A549 (cell line): ENCODE measurements around the gene NEURL2. TPM values are rescaled to one million over a fixed set of nuclear protein-coding genes. Genes with fewer than 3 reads are reported as not detected.
A peak's percentile ranks its signal among the peaks of the same experiment; 100 is the strongest.

Experiments used
- ATAC-seq, 2 experiments: fragments of 200-7000 bp in 1 of 2; fragments of >200 bp in 1 of 2; cut with Nextera tagmentation in 1 of 2; cut with Tn5 transposase in 1 of 2; 3 replicates each; pipeline versions ENCODE4 v1.8.0 to v1.9.1; 2018 to 2020; ENCODE audit warnings: mild to moderate bottlenecking in 1 of 2, moderate library complexity in 1 of 2
- CTCF ChIA-PET: fragments of 300-600 bp; sonication (Branson Sonifier 250); formaldehyde crosslinking; extraction: SDS; loops from one replicate; lab custom pipeline; 2021; ENCODE audit warnings: antibody characterized with exemption, inconsistent platforms; lab: Yijun Ruan, JAX
- POLR2A ChIA-PET: fragments of 350-600 bp; formaldehyde crosslinking; extraction: SDS; loops from one replicate; lab custom pipeline; 2021; ENCODE audit warnings: antibody characterized with exemption, inconsistent platforms; lab: Yijun Ruan, JAX
- DNase-seq, 2 experiments: peaks; one replicate each; pipeline versions ENCODE4 v3.0.0 to v3.0.0-alpha.2; 2011 to 2016; ENCODE audit warnings: low read depth in 1 of 2, low spot score in 1 of 2
- FAIRE-seq: peaks from 2 replicates; lab custom pipeline; 2011; peaks lifted over from hg19 to GRCh38; lab: Jason Lieb, UNC
- H3K27ac ChIP-seq, 2 experiments: fragments of >200 bp; sonication (Bioruptor Twin); formaldehyde crosslinking; 3 replicates each; pipeline ENCODE4 v1.5.1; 2016 to 2017
- H3K4me1 ChIP-seq: fragments of >200 bp; sonication (Bioruptor Twin); formaldehyde crosslinking; 3 replicates; pipeline ENCODE4 v1.6.1; 2016
- H3K4me2 ChIP-seq: fragments of >200 bp; sonication (Bioruptor Twin); formaldehyde crosslinking; 3 replicates; pipeline ENCODE4 v1.6.1; 2016
- H3K4me3 ChIP-seq: fragments of >200 bp; sonication (Bioruptor Twin); formaldehyde crosslinking; 3 replicates; pipeline ENCODE4 v1.5.1; 2016
- H3K9me3 ChIP-seq: fragments of >200 bp; sonication (Bioruptor Twin); formaldehyde crosslinking; 3 replicates; pipeline ENCODE4 v1.6.1; 2016
- BHLHE40 ChIP-seq: IDR thresholded peaks from 2 replicates; pipeline ENCODE4 v1.6.1; 2012; ENCODE audit warnings: low read depth, low read length, inconsistent platforms
- CHD2 ChIP-seq: fragments of 150-350 bp; IDR thresholded peaks from 2 replicates; pipeline ENCODE4 v1.6.1; 2014; ENCODE audit warnings: low read length; ENCODE audit not compliant: partially characterized antibody
- EHF ChIP-seq: fragments of 250-450 bp; sonication (Bioruptor Pico); IDR thresholded peaks from 2 replicates; pipeline ENCODE4 v1.5.0; 2020; ENCODE audit warnings: mild to moderate bottlenecking
- EP300 ChIP-seq, 2 experiments: fragments of >200 bp; sonication (Bioruptor Twin); formaldehyde crosslinking; IDR thresholded peaks; 2 replicates in 1 of 2; 3 replicates in 1 of 2; pipeline ENCODE4 v1.6.1; 2016 to 2017
- FOSB ChIP-seq: fragments of 250-450 bp; sonication (Bioruptor Pico); IDR thresholded peaks from 2 replicates; pipeline ENCODE4 v1.5.0; 2020; ENCODE audit warnings: mild to moderate bottlenecking, moderate library complexity
- HOXA7 ChIP-seq: fragments of 250-450 bp; sonication (Bioruptor Pico); IDR thresholded peaks from 2 replicates; pipeline ENCODE4 v1.5.0; 2020; ENCODE audit warnings: mild to moderate bottlenecking, moderate library complexity
- HOXB5 ChIP-seq: fragments of 250-450 bp; sonication (Bioruptor Pico); IDR thresholded peaks from 2 replicates; pipeline ENCODE4 v1.5.0; 2020; ENCODE audit warnings: mild to moderate bottlenecking, moderate library complexity
- JUNB ChIP-seq: fragments of >200 bp; sonication (Bioruptor Twin); formaldehyde crosslinking; IDR thresholded peaks from 2 replicates; pipeline ENCODE4 v1.6.1; 2016
- KDM5A ChIP-seq: fragments of 200-600 bp; sonication (generic); IDR thresholded peaks from 2 replicates; pipeline ENCODE4 v1.6.1; 2016; ENCODE audit warnings: antibody characterized with exemption, mild to moderate bottlenecking
- MAFK ChIP-seq: fragments of 450-650 bp; IDR thresholded peaks from 2 replicates; pipeline ENCODE4 v1.6.1; 2014; ENCODE audit not compliant: partially characterized antibody
- PHF8 ChIP-seq: fragments of 200-600 bp; sonication (generic); IDR thresholded peaks from 2 replicates; pipeline ENCODE4 v1.6.1; 2016; ENCODE audit warnings: low read depth, mild to moderate bottlenecking, antibody characterized with exemption, moderate library complexity, borderline replicate concordance
- POLR2A ChIP-seq: IDR thresholded peaks from 2 replicates; pipeline ENCODE4 v1.6.1; 2012; ENCODE audit warnings: mild to moderate bottlenecking, low read length
- SREBF2 ChIP-seq: fragments of 450-650 bp; IDR thresholded peaks from 2 replicates; pipeline ENCODE4 v1.6.1; 2014; ENCODE audit warnings: mild to moderate bottlenecking, moderate library complexity
- TP53 ChIP-seq: fragments of 250-450 bp; sonication (Bioruptor Pico); IDR thresholded peaks from 2 replicates; pipeline ENCODE4 v1.5.0; 2021; ENCODE audit warnings: mild to moderate bottlenecking, moderate library complexity
- ZSCAN20 ChIP-seq: fragments of 250-450 bp; sonication (Bioruptor Pico); IDR thresholded peaks from 2 replicates; pipeline ENCODE4 v1.8.0; 2022; ENCODE audit warnings: mild to moderate bottlenecking, moderate library complexity
- WGBS: methylation state at CpG from one replicate; pipeline ENCODE4 v1.1.6; 2017; ENCODE audit errors: missing lambda C conversion rate; 5-methylcytosine and 5-hydroxymethylcytosine counted together
- polyA plus RNA-seq, 4 experiments: library from polyadenylated mRNA; depleted of rRNA in 3 of 4; stranded (reverse); fragments of >200 nt; fragmentation: RNase III in 1 of 4; extraction: RNeasy Plus Mini Kit Qiagen cat#74134 plus additional on column Dnase treatment in 1 of 4; gene quantifications; 2 replicates in 3 of 4; 3 replicates in 1 of 4; pipeline ENCODE4 v1.2.3, GENCODE V29; 2011 to 2017
- TF ChIP-seq, protein P1 (sequence below): fragments of 450-650 bp; IDR thresholded peaks from 2 replicates; pipeline ENCODE4 v1.6.1; 2014; ENCODE audit warnings: antibody characterized with exemption
- TF ChIP-seq, protein P2 (sequence below): fragments of 200-600 bp; sonication (generic); IDR thresholded peaks from 2 replicates; pipeline ENCODE4 v1.6.1; 2016; ENCODE audit warnings: antibody characterized with exemption, mild to moderate bottlenecking, moderate library complexity
- TF ChIP-seq, protein P3 (sequence below): fragments of 250-450 bp; sonication (Bioruptor Pico); IDR thresholded peaks from 2 replicates; pipeline ENCODE4 v1.5.0; 2021; ENCODE audit warnings: mild to moderate bottlenecking, moderate library complexity, borderline replicate concordance
- TF ChIP-seq, protein P4 (sequence below): IDR thresholded peaks from 2 replicates; pipeline ENCODE4 v1.6.1; 2012
- TF ChIP-seq, protein P5 (sequence below): IDR thresholded peaks from 2 replicates; pipeline ENCODE4 v1.6.1; 2012; ENCODE audit warnings: low read depth, borderline replicate concordance

Gene NEURL2
- polyA plus RNA-seq, 2 of the 4 experiments (the other 2 are of a cell fraction): 0.57 to 1.4 TPM

DNA sequence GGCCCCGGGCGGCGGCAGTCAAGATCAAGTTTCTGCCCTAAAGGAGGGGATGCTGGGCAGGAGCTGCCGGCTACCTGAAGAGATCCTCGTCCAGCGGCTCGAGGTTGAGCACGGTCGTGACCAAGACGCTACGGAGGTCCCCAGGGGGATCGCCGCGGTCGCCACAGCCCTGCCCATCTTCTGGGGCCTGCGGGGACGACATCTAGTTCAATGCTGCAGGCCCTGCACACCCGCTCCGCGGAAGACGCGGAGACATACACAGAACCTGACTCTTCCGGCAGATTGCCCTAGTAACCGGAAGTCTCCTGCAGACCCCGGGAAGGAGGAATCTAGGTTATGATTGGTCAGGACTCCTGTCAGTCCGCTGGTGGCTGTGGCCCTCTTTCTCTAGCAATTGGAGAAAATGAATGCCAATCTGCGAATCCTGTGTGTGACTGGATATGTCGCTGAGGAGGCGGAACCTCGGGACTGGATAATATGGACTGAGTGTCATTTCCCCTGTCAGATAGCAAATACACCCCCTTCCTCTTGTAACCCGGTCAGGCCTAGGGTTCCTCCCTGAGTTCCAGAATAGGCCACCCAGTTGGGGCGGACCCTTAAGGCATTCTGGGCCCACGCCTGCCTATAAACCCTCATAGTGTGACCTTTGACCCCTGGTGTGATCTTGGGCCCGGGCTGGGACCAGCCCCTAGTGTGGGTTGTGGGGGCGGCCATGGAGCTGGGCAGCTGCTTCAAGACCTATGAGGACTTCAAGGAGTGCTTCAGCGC, 33.7 kb downstream of the NEURL2 start, which contains the start of the genes ACOT8 and ZSWIM3 (continued):
- TF ChIP-seq, protein P1, sequence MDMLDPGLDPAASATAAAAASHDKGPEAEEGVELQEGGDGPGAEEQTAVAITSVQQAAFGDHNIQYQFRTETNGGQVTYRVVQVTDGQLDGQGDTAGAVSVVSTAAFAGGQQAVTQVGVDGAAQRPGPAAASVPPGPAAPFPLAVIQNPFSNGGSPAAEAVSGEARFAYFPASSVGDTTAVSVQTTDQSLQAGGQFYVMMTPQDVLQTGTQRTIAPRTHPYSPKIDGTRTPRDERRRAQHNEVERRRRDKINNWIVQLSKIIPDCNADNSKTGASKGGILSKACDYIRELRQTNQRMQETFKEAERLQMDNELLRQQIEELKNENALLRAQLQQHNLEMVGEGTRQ: no peak
- TF ChIP-seq BHLHE40: no peak
- peak; percentile 48 for TF ChIP-seq PHF8
- no peak for TF ChIP-seq HOXA7
- TF ChIP-seq, protein P2, sequence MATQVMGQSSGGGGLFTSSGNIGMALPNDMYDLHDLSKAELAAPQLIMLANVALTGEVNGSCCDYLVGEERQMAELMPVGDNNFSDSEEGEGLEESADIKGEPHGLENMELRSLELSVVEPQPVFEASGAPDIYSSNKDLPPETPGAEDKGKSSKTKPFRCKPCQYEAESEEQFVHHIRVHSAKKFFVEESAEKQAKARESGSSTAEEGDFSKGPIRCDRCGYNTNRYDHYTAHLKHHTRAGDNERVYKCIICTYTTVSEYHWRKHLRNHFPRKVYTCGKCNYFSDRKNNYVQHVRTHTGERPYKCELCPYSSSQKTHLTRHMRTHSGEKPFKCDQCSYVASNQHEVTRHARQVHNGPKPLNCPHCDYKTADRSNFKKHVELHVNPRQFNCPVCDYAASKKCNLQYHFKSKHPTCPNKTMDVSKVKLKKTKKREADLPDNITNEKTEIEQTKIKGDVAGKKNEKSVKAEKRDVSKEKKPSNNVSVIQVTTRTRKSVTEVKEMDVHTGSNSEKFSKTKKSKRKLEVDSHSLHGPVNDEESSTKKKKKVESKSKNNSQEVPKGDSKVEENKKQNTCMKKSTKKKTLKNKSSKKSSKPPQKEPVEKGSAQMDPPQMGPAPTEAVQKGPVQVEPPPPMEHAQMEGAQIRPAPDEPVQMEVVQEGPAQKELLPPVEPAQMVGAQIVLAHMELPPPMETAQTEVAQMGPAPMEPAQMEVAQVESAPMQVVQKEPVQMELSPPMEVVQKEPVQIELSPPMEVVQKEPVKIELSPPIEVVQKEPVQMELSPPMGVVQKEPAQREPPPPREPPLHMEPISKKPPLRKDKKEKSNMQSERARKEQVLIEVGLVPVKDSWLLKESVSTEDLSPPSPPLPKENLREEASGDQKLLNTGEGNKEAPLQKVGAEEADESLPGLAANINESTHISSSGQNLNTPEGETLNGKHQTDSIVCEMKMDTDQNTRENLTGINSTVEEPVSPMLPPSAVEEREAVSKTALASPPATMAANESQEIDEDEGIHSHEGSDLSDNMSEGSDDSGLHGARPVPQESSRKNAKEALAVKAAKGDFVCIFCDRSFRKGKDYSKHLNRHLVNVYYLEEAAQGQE: no peak
- peak; percentile 70 for TF ChIP-seq POLR2A
- no peak for TF ChIP-seq FOSB (CRISPR knock-in tag)
- no peak for TF ChIP-seq EHF (CRISPR knock-in tag)
- TF ChIP-seq CHD2: peak; percentile 53
- 0 out of 2 replicates have a peak, but pooled peaks have one; percentile 22 for TF ChIP-seq KDM5A
- TF ChIP-seq ZSCAN20: no peak
- TF ChIP-seq EP300 (IDR thresholded peaks at IDR 0.05): no peak
- TF ChIP-seq, protein P3, sequence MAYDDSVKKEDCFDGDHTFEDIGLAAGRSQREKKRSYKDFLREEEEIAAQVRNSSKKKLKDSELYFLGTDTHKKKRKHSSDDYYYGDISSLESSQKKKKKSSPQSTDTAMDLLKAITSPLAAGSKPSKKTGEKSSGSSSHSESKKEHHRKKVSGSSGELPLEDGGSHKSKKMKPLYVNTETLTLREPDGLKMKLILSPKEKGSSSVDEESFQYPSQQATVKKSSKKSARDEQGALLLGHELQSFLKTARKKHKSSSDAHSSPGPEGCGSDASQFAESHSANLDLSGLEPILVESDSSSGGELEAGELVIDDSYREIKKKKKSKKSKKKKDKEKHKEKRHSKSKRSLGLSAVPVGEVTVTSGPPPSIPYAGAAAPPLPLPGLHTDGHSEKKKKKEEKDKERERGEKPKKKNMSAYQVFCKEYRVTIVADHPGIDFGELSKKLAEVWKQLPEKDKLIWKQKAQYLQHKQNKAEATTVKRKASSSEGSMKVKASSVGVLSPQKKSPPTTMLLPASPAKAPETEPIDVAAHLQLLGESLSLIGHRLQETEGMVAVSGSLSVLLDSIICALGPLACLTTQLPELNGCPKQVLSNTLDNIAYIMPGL: no peak
- TF ChIP-seq TP53 (CRISPR knock-in tag): no peak
- TF ChIP-seq, protein P4, sequence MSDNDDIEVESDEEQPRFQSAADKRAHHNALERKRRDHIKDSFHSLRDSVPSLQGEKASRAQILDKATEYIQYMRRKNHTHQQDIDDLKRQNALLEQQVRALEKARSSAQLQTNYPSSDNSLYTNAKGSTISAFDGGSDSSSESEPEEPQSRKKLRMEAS: peak; percentile 50; the same call in 1 of the 2 replicates
- no peak for TF ChIP-seq HOXB5 (CRISPR knock-in tag)
- TF ChIP-seq MAFK: peak; percentile 15

DNA sequence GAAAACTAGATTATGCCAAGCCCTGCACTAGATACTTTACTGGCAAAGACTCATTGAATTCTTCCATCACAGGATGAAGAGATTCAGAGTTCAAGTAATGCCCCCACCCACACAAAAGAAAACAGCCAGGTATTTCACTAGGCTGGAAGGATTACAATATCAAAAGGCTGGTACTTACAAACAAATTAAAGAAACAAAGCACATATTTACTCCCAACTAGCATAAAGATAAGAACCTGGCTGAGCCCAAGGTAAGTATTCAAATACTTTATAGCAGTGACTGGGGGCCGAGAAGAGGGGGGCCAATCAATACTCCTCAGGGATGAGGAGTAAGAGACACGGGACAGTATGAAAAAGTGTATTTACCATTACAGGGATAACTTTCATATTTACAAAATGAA, 37.5 kb downstream of the NEURL2 start:
- WGBS: 80% methylated on average over 2 of the region's 2 CpGs
- Histone ChIP-seq H3K4me1 (peaks cover 14% of the 10 kb centered on the region; the same call in 2 of the 3 replicates), H3K4me3 (no peak overlapping the region), H3K9me3 (no peaks in the 10 kb centered on the region), H3K4me2 (no peak overlapping the region), H3K27ac (no peak overlapping the region)
- FAIRE-seq: no peak
- CTCF ChIA-PET: interaction anchor here (1.4 kb wide), 1 partner anchor 28 kb away, joined by 4 read pairs; the partner anchor contains the start of gene ZSWIM1
- TF ChIP-seq JUNB: no peak
- TF ChIP-seq, protein P5, sequence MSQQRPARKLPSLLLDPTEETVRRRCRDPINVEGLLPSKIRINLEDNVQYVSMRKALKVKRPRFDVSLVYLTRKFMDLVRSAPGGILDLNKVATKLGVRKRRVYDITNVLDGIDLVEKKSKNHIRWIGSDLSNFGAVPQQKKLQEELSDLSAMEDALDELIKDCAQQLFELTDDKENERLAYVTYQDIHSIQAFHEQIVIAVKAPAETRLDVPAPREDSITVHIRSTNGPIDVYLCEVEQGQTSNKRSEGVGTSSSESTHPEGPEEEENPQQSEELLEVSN: no peak
- TF ChIP-seq, protein P1: no peak
- TF ChIP-seq SREBF2: no peak
- POLR2A ChIA-PET: no interaction called here
- ATAC-seq: no peak
- no peak for DNase-seq
